Liver (tissue), 3 donors: ENCODE measurements around the gene KIF5A.
"Not testable (repeated sequence)": the region's sequence is repeated elsewhere in the genome, so short reads cannot be mapped to it uniquely, and the experiment has no call there.

Source experiments
- NR2F2 ChIP-seq: IDR thresholded peaks from 2 replicates; pipeline ENCODE4 v1.6.1; 2016; ENCODE audit warnings: antibody characterized with exemption
- TF ChIP-seq, protein P1 (sequence below): fragments of 150-350 bp; IDR thresholded peaks from 2 replicates; pipeline ENCODE4 v1.5.1; 2017; ENCODE audit warnings: improper control_type of control experiment, low read depth, low read length; ENCODE audit not compliant: missing input control
- donor health status: healthy.
- donor health status: healthy.

DNA sequence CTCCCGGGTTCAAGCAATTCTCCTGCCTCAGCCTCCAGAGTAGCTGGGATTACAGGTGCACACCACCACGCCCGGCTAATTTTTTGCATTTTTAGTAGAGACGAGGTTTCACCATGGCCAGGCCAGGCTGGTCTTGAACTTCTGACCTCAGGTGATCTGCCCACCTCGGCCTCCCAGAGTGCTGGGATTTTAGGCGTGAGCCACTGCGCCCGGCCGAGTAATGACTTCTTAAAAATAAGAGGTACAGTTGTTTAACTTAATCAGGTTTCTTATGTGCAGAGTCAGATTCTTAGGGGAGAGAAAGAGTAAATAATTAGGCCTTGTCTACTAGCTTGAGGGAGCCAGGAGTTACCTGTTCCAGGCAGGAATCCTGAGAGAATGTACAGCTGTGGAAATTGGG is 35.6 kb upstream of the KIF5A start:
- TF ChIP-seq NR2F2: not testable (repeated sequence)
- TF ChIP-seq, protein P1, sequence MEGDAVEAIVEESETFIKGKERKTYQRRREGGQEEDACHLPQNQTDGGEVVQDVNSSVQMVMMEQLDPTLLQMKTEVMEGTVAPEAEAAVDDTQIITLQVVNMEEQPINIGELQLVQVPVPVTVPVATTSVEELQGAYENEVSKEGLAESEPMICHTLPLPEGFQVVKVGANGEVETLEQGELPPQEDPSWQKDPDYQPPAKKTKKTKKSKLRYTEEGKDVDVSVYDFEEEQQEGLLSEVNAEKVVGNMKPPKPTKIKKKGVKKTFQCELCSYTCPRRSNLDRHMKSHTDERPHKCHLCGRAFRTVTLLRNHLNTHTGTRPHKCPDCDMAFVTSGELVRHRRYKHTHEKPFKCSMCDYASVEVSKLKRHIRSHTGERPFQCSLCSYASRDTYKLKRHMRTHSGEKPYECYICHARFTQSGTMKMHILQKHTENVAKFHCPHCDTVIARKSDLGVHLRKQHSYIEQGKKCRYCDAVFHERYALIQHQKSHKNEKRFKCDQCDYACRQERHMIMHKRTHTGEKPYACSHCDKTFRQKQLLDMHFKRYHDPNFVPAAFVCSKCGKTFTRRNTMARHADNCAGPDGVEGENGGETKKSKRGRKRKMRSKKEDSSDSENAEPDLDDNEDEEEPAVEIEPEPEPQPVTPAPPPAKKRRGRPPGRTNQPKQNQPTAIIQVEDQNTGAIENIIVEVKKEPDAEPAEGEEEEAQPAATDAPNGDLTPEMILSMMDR: not testable (repeated sequence)
